Amniotic epithelial cell (primary cell): ENCODE data around the gene TRMT44.

Source experiments
- DNase-seq: peaks from one replicate; pipeline ENCODE4 v3.0.0-alpha.2; 2010; ENCODE audit warnings: low read depth

Gene TRMT44

GRCh38 chr4:8493484-8493883 is 52.9 kb downstream of the TRMT44 start:
- DNase-seq, result no peak

GRCh38 chr4:8494218-8494617 is 53.6 kb downstream of the TRMT44 start:
- DNase-seq, result no peak

GRCh38 chr4:8494983-8495548 is 54.5 kb downstream of the TRMT44 start:
- DNase-seq, result no peak

- DNase-seq, result no peak
These were observed 55.2 kb downstream of the TRMT44 start for GRCh38 chr4:8495803-8496202.

- DNase-seq, result no peak
These were observed 57.2 kb downstream of the TRMT44 start for GRCh38 chr4:8497762-8498161.

GRCh38 chr4:8500966-8501365 is 60.4 kb downstream of the TRMT44 start:
- DNase-seq, result no peak

- no peak for DNase-seq
These were observed 61.2 kb downstream of the TRMT44 start for GRCh38 chr4:8501781-8502180.

GRCh38 chr4:8502371-8502770 is 61.8 kb downstream of the TRMT44 start:
- no peak for DNase-seq

GRCh38 chr4:8502836-8503585 is 62.4 kb downstream of the TRMT44 start:
- DNase-seq, result no peak

GRCh38 chr4:8503801-8504200 is 63.2 kb downstream of the TRMT44 start:
- DNase-seq, result no peak

GRCh38 chr4:8504279-8505007 is 63.9 kb downstream of the TRMT44 start:
- no peak for DNase-seq

- DNase-seq, result no peak
These were observed 64.7 kb downstream of the TRMT44 start for GRCh38 chr4:8505229-8505628.

- DNase-seq, result no peak
These were observed 65.4 kb downstream of the TRMT44 start for GRCh38 chr4:8506006-8506372.

- no peak for DNase-seq
These were observed 66.0 kb downstream of the TRMT44 start for GRCh38 chr4:8506373-8507195.

- DNase-seq, result no peak
These were observed 66.6 kb downstream of the TRMT44 start for GRCh38 chr4:8507196-8507570.

GRCh38 chr4:8507624-8508023 is 67.0 kb downstream of the TRMT44 start:
- no peak for DNase-seq

- no peak for DNase-seq
These were observed 67.7 kb downstream of the TRMT44 start for GRCh38 chr4:8508266-8508665.

GRCh38 chr4:8508740-8509139 is 68.2 kb downstream of the TRMT44 start:
- DNase-seq, result no peak

GRCh38 chr4:8509311-8509950 is 68.9 kb downstream of the TRMT44 start:
- DNase-seq, result no peak

- no peak for DNase-seq
These were observed 69.6 kb downstream of the TRMT44 start for GRCh38 chr4:8510191-8510590.

- DNase-seq, result no peak
These were observed 70.2 kb downstream of the TRMT44 start for GRCh38 chr4:8510611-8511285.
